ENCODE results near the gene ARHGAP18.

DNA sequence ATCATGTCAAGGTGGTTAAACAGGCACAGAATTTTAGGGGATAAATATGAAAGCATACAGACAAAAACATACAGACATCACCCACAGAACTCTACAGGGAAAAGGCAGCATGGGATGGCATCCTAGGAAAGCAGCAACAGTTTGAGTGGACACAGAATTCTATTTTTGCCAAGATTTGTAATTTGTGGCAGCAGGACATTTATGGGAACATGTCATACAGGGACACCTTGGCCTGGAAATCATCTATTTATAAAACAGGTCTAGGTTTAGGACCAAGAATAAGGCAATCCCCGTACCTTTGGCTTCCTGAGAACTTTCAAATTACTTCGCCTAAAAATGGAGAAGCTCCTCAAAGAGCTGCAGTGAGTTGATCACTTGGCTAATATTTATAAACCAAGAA, 17.5 kb downstream of the ARHGAP18 start:
- no peak for TF ChIP-seq POLR2A (IDR thresholded peaks at IDR 0.05)
- TF ChIP-seq, protein P1, sequence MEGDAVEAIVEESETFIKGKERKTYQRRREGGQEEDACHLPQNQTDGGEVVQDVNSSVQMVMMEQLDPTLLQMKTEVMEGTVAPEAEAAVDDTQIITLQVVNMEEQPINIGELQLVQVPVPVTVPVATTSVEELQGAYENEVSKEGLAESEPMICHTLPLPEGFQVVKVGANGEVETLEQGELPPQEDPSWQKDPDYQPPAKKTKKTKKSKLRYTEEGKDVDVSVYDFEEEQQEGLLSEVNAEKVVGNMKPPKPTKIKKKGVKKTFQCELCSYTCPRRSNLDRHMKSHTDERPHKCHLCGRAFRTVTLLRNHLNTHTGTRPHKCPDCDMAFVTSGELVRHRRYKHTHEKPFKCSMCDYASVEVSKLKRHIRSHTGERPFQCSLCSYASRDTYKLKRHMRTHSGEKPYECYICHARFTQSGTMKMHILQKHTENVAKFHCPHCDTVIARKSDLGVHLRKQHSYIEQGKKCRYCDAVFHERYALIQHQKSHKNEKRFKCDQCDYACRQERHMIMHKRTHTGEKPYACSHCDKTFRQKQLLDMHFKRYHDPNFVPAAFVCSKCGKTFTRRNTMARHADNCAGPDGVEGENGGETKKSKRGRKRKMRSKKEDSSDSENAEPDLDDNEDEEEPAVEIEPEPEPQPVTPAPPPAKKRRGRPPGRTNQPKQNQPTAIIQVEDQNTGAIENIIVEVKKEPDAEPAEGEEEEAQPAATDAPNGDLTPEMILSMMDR (IDR thresholded peaks at IDR 0.05), result no peak
- no peak for TF ChIP-seq POLR2AphosphoS5 (IDR thresholded peaks at IDR 0.05)
- no peak for TF ChIP-seq EP300 (IDR thresholded peaks at IDR 0.05)
